GM19372 (cell line): ENCODE measurements around the gene GSG1L.

Experiments
- ATAC-seq: cut with Tn5 transposase; IDR thresholded peaks from one replicate; pipeline ENCODE4 v1.9.1; 2021; ENCODE audit warnings: mild to moderate bottlenecking, low read depth, moderate library complexity; ENCODE audit not compliant: unreplicated experiment

Gene GSG1L

GRCh38 chr16:27828671-27829070 lies 234.8 kb downstream of the GSG1L start:
- no peak for ATAC-seq

DNA sequence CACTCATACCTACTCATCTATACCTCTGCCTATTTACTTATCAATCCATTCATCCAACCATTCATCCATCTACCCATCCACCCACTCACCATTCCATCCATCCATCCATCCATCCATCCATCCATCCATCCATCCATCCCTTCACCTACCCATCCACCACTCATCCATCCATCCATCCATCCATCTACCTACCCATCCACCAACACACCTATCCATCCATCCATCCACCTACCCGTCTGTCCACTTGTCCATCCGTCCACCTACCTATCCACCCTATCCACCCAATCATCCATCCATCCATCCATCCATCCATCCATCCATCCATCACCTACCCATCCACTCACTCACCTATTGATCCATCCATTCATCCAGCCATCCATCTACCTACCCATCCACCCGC lies 235.7 kb downstream of the GSG1L start:
- ATAC-seq, result no peak

GRCh38 chr16:27826893-27827289 lies 236.6 kb downstream of the GSG1L start:
- ATAC-seq, result no peak

- ATAC-seq, result no peak
Observed at GRCh38 chr16:27826081-27826892, 237.2 kb downstream of the GSG1L start.

DNA sequence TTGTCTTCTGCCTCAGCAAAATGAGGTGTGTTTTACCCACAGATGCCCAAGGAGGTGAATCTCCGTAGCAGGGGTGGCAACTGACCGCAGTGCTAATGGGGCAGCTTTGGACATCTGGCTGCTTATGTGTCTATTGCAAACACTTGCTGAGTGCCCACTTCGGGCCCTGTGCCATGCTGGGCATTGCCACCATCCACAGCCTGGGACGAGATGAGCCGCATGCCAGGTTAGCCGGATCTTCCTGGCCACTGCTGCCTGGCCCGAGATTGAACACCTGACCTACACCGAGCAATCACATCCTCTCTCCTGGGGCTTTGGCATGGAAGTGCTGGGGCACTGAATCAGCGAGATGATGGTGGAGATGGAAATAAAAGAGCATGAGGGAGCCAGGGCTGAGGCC lies 238.7 kb downstream of the GSG1L start:
- no peak for ATAC-seq

GRCh38 chr16:27824006-27824405 lies 239.5 kb downstream of the GSG1L start:
- ATAC-seq, result no peak

- ATAC-seq, result no peak
Observed at GRCh38 chr16:27823421-27823820, 240.1 kb downstream of the GSG1L start.

DNA sequence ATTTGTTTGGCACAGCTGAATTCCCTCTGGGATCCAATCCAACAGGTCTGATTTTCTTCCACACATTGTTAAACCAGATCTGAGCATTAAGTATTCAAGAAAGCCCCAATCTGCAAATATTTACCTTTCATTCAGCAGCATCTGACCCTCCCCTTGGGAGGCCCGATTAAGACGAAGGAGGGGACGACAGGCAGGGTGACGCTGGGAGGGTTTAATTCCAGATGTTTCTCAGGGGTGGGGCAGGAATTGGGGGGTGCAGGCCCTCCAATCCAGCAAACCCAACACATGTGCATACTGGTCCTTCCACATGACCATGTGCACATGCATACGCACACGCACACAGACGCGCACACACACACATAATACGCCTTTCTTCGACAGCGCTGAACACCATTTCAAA lies 240.5 kb downstream of the GSG1L start:
- ATAC-seq, result no peak

DNA sequence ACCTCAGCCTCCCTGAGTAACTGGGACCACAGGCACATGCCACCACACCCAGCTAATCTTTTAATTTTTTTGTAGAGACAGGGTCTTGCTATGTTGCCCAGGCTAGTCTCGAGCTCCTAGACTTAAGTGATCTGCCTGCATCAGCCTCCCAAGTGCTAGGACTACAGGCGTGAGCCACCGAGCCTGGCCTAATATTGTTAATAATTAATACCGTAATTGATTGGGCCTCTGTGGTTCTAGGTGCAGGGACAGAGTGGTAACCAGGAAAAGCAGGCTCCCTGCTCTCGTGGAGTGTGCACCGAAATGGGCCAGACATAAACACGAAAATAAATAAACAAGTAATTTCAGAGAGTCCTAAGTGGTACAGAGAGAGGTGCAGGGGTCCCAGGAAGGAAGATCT lies 241.0 kb downstream of the GSG1L start:
- no peak for ATAC-seq

GRCh38 chr16:27820646-27821345 lies 242.7 kb downstream of the GSG1L start:
- ATAC-seq, result no peak

- no peak for ATAC-seq
Observed at GRCh38 chr16:27819881-27820610, 243.5 kb downstream of the GSG1L start.

GRCh38 chr16:27819356-27819755 lies 244.2 kb downstream of the GSG1L start:
- no peak for ATAC-seq

DNA sequence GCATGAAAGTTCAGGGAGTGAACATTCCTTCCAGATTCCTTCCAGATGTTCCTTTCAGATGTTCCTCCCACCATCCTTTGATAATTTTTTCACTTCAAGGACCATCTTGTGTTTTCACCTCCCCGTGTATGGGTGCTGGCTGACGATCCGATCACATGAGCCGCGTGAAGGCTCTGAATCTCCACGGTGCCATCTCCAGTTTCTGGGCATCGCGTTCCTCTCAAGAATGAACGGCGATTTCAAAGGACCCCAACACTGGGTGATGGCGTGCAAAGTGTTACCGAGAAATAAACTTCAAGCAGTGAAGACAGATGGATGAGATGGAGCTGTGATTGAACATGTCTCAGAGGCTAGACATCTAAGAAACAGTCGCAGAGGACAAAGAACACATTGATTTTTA lies 245.3 kb downstream of the GSG1L start:
- ATAC-seq, result no peak

- no peak for ATAC-seq
Observed at GRCh38 chr16:27817038-27817437, 246.5 kb downstream of the GSG1L start.

- ATAC-seq, result no peak
Observed at GRCh38 chr16:27816561-27816960, 247.0 kb downstream of the GSG1L start.

GRCh38 chr16:27813591-27813990 lies 249.9 kb downstream of the GSG1L start:
- ATAC-seq, result no peak

- ATAC-seq, result no peak
Observed at GRCh38 chr16:27811881-27812280, 251.6 kb downstream of the GSG1L start.

GRCh38 chr16:27806986-27807385 lies 256.5 kb downstream of the GSG1L start:
- no peak for ATAC-seq

- no peak for ATAC-seq
Observed at GRCh38 chr16:27806388-27806787, 257.1 kb downstream of the GSG1L start.

GRCh38 chr16:27805828-27806351 lies 257.6 kb downstream of the GSG1L start:
- ATAC-seq, result no peak
